Spinal cord (tissue), 10 donors: ENCODE results near the gene ARID5B. TPM values are rescaled to one million over a fixed set of nuclear protein-coding genes. Genes with fewer than 3 reads are reported as not detected.

Source experiments
- DNase-seq, 6 donors: peaks; one replicate each; pipeline versions ENCODE4 v3.0.0 to v3.0.0-alpha.2; 2013 to 2015; ENCODE audit warnings: low spot score in 6 of 6, low read depth in 4 of 6
- H3K27ac ChIP-seq: one replicate; pipeline ENCODE4 v1.5.1; 2013; ENCODE audit warnings: low read depth, low read length, control low read depth
- H3K27me3 ChIP-seq: one replicate; pipeline ENCODE4 v1.6.1; 2013; ENCODE audit warnings: low read length; ENCODE audit not compliant: control insufficient read depth, insufficient read depth
- H3K36me3 ChIP-seq: one replicate; pipeline ENCODE4 v1.6.1; 2013; ENCODE audit warnings: low read length; ENCODE audit not compliant: control insufficient read depth, insufficient read depth
- H3K4me1 ChIP-seq: one replicate; pipeline ENCODE4 v1.6.1; 2013; ENCODE audit warnings: low read length; ENCODE audit not compliant: control insufficient read depth, insufficient read depth
- H3K4me3 ChIP-seq: one replicate; pipeline ENCODE4 v1.5.1; 2013; ENCODE audit warnings: low read depth, low read length, control low read depth
- H3K9me3 ChIP-seq: one replicate; pipeline ENCODE4 v1.6.1; 2013; ENCODE audit warnings: low read length; ENCODE audit not compliant: control insufficient read depth, insufficient read depth
- WGBS: methylation state at CpG from one replicate; pipeline ENCODE4 v1.1.5; 2013; ENCODE audit warnings: missing lambda C conversion rate; ENCODE audit not compliant: insufficient coverage; 5-methylcytosine and 5-hydroxymethylcytosine counted together
- polyA plus RNA-seq, 2 donors: library from polyadenylated mRNA; unstranded; fragments of 120-200 nt; gene quantifications; one replicate each; pipeline ENCODE4 v1.2.1, GENCODE V29; 2013; ENCODE audit not compliant: insufficient read length in 2 of 2
- total RNA-seq, 2 donors: library from RNA; depleted of rRNA in 1 of 2; stranded (reverse); fragments of 120-200 nt in 1 of 2; fragments of >200 nt in 1 of 2; gene quantifications; one replicate each; pipeline versions ENCODE4 v1.2.3 to v1.2.4, GENCODE V29; 2013 to 2014
- donor health status: healthy.

ARID5B gene
- total and polyA plus RNA-seq, 4 donors = 9.3 to 26.4 (median 18.4) TPM

GRCh38 chr10:62067560-62067959 is 166.1 kb downstream of the ARID5B start:
- DNase-seq = no peak
- no peaks in the 10 kb centered on the region for H3K4me1 ChIP-seq
- no peaks in the 10 kb centered on the region for H3K9me3 ChIP-seq
- no CpG with 5 or more reads among the region's 1 CpG for WGBS
- H3K4me3 ChIP-seq = no peak overlapping the region
- no peak overlapping the region for H3K27ac ChIP-seq
- peaks cover 3% of the 10 kb centered on the region for H3K36me3 ChIP-seq
- no peaks in the 10 kb centered on the region for H3K27me3 ChIP-seq

- WGBS = 67% methylated on average over 2 of the region's 7 CpGs
Measured at GRCh38 chr10:62068464-62068863, 167.0 kb downstream of the ARID5B start.

GRCh38 chr10:62069452-62070178 is 168.1 kb downstream of the ARID5B start:
- 88% methylated on average over 5 of the region's 8 CpGs for WGBS
- Histone ChIP-seq H3K9me3 (no peaks in the 10 kb centered on the region), H3K4me3 (no peak overlapping the region), H3K27ac (no peak overlapping the region), H3K36me3 (peaks cover 3% of the 10 kb centered on the region), H3K27me3 (no peaks in the 10 kb centered on the region), H3K4me1 (no peaks in the 10 kb centered on the region)
- no peak for DNase-seq

More at GRCh38 chr10:62068464-62068863, 167.0 kb downstream of the ARID5B start:
- Histone ChIP-seq H3K27ac (no peak overlapping the region), H3K4me3 (no peak overlapping the region), H3K27me3 (no peaks in the 10 kb centered on the region), H3K4me1 (no peaks in the 10 kb centered on the region), H3K36me3 (peaks cover 3% of the 10 kb centered on the region), H3K9me3 (no peaks in the 10 kb centered on the region)
- no peak for DNase-seq

GRCh38 chr10:62071846-62072281 is 170.4 kb downstream of the ARID5B start:
- 91% methylated on average over 5 of the region's 6 CpGs for WGBS

GRCh38 chr10:62072901-62073300 is 171.4 kb downstream of the ARID5B start:
- no peaks in the 10 kb centered on the region for H3K27me3 ChIP-seq
- no peaks in the 10 kb centered on the region for H3K9me3 ChIP-seq
- peaks cover 3% of the 10 kb centered on the region for H3K4me1 ChIP-seq
- DNase-seq = no peak
- H3K36me3 ChIP-seq = peaks cover 3% of the 10 kb centered on the region
- peak overlapping the region; percentile 16 for H3K27ac ChIP-seq
- no CpG with 5 or more reads among the region's 2 CpGs for WGBS
- H3K4me3 ChIP-seq = no peak overlapping the region

More at GRCh38 chr10:62071846-62072281, 170.4 kb downstream of the ARID5B start:
- no peak for DNase-seq
- Histone ChIP-seq H3K27ac (no peak overlapping the region), H3K36me3 (peaks cover 3% of the 10 kb centered on the region), H3K9me3 (no peaks in the 10 kb centered on the region), H3K4me3 (no peak overlapping the region), H3K4me1 (peaks cover 3% of the 10 kb centered on the region), H3K27me3 (no peaks in the 10 kb centered on the region)

GRCh38 chr10:62073429-62073828 is 171.9 kb downstream of the ARID5B start:
- peaks cover 3% of the 10 kb centered on the region for H3K4me1 ChIP-seq
- DNase-seq = peak in 1 of 6 donors; percentile 66
- WGBS = 30% methylated on average over 2 of the region's 3 CpGs
- H3K27ac ChIP-seq = peak overlapping the region; percentile 40
- peaks cover 3% of the 10 kb centered on the region for H3K36me3 ChIP-seq
- H3K4me3 ChIP-seq = no peak overlapping the region
- H3K9me3 ChIP-seq = no peaks in the 10 kb centered on the region
- H3K27me3 ChIP-seq = no peaks in the 10 kb centered on the region

- H3K36me3 ChIP-seq = peaks cover 3% of the 10 kb centered on the region
- no peak overlapping the region for H3K27ac ChIP-seq
- WGBS = 87% methylated on average over 8 of the region's 11 CpGs
- H3K4me1 ChIP-seq = peaks cover 3% of the 10 kb centered on the region
- DNase-seq = no peak
- no peak overlapping the region for H3K4me3 ChIP-seq
- no peaks in the 10 kb centered on the region for H3K27me3 ChIP-seq
- H3K9me3 ChIP-seq = no peaks in the 10 kb centered on the region
Measured at GRCh38 chr10:62075414-62075813, 173.9 kb downstream of the ARID5B start.

- WGBS = 62% methylated on average over 3 of the region's 8 CpGs
- DNase-seq = no peak
- peaks cover 3% of the 10 kb centered on the region for H3K4me1 ChIP-seq
- no peaks in the 10 kb centered on the region for H3K27me3 ChIP-seq
- no peaks in the 10 kb centered on the region for H3K9me3 ChIP-seq
- H3K27ac ChIP-seq = no peak overlapping the region
- no peak overlapping the region for H3K4me3 ChIP-seq
- peaks cover 3% of the 10 kb centered on the region for H3K36me3 ChIP-seq
Measured at GRCh38 chr10:62075912-62076311, 174.4 kb downstream of the ARID5B start.

- no peak overlapping the region for H3K4me3 ChIP-seq
- H3K36me3 ChIP-seq = peaks cover 3% of the 10 kb centered on the region
- H3K27ac ChIP-seq = peak overlapping the region; percentile 1
- H3K4me1 ChIP-seq = peaks cover 3% of the 10 kb centered on the region
- no peaks in the 10 kb centered on the region for H3K9me3 ChIP-seq
- no peaks in the 10 kb centered on the region for H3K27me3 ChIP-seq
- DNase-seq = no peak
- 86% methylated on average over 1 of the region's 2 CpGs for WGBS
Measured at GRCh38 chr10:62076891-62077290, 175.4 kb downstream of the ARID5B start.
